Body of pancreas (tissue), 4 donors: Measurements from ENCODE around the gene FAM170B.

Experiments used
- POLR2A ChIP-seq, 3 donors: fragments of 450-650 bp; IDR thresholded peaks; one replicate each; pipeline ENCODE4 v1.6.1; 2016; ENCODE audit warnings: antibody characterized with exemption in 3 of 3, mild to moderate bottlenecking in 2 of 3
- TF ChIP-seq, protein P1 (sequence below), 7 experiments: fragments of 450-650 bp in 4 of 7; fragments of 200-600 bp in 3 of 7; sonication (generic) in 3 of 7; IDR thresholded peaks; one replicate each; pipeline ENCODE4 v1.5.1; 2016 to 2019; ENCODE audit warnings: antibody characterized with exemption in 7 of 7

DNA sequence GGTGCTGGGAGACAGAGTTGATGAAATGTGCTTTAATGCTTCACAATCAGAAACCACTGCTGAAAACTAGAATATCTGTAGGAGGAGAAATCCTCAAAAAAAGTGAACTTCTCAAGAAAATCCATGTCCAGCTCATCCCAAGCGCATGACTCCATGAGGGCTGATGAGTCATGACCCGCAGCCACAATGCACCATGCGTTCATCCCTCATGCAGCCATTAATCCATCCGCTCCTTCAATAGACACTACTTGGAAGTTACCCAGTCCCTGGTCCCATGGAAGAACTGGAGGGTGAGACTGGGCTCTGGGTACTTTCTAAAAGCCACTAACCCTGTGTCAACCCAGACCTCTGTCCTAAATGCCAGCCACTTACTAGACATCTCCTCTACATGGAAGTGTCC, 29.9 kb upstream of the FAM170B start:
- TF ChIP-seq, protein P1, sequence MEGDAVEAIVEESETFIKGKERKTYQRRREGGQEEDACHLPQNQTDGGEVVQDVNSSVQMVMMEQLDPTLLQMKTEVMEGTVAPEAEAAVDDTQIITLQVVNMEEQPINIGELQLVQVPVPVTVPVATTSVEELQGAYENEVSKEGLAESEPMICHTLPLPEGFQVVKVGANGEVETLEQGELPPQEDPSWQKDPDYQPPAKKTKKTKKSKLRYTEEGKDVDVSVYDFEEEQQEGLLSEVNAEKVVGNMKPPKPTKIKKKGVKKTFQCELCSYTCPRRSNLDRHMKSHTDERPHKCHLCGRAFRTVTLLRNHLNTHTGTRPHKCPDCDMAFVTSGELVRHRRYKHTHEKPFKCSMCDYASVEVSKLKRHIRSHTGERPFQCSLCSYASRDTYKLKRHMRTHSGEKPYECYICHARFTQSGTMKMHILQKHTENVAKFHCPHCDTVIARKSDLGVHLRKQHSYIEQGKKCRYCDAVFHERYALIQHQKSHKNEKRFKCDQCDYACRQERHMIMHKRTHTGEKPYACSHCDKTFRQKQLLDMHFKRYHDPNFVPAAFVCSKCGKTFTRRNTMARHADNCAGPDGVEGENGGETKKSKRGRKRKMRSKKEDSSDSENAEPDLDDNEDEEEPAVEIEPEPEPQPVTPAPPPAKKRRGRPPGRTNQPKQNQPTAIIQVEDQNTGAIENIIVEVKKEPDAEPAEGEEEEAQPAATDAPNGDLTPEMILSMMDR (IDR thresholded peaks at IDR 0.05) = no peak
- TF ChIP-seq POLR2A (IDR thresholded peaks at IDR 0.05) = no peak
